Smooth muscle cell (in vitro differentiated cells): ENCODE results near the gene C17orf58. TPM values are rescaled to one million over a fixed set of nuclear protein-coding genes. Genes with fewer than 3 reads are reported as not detected.
A peak's percentile ranks its signal among the peaks of the same experiment; 100 is the strongest.

Experiments used
- DNase-seq: peaks from one replicate; lab custom pipeline; 2025; ENCODE audit not compliant: unreplicated experiment; lab: John Stamatoyannopoulos, UW
- H2AFZ ChIP-seq: fragments of 200-600 bp; sonication (generic); 2 replicates; pipeline ENCODE4 v1.6.0; 2016; ENCODE audit warnings: antibody characterized with exemption, low read depth, mild to moderate bottlenecking
- H3F3A ChIP-seq: fragments of 200-600 bp; sonication (generic); 2 replicates; pipeline ENCODE4 v1.6.0; 2017; ENCODE audit warnings: antibody characterized with exemption, low read depth
- H3K27ac ChIP-seq: fragments of 200-600 bp; sonication (generic); 2 replicates; pipeline ENCODE4 v1.5.1; 2016; ENCODE audit warnings: low read depth, mild to moderate bottlenecking
- H3K27me3 ChIP-seq: fragments of 200-600 bp; sonication (generic); 2 replicates; pipeline ENCODE4 v1.6.1; 2016; ENCODE audit warnings: low read depth, mild to moderate bottlenecking
- H3K36me3 ChIP-seq: fragments of 200-600 bp; sonication (generic); 2 replicates; pipeline ENCODE4 v1.5.1; 2016; ENCODE audit warnings: low read depth
- H3K4me1 ChIP-seq: fragments of 200-600 bp; sonication (generic); 2 replicates; pipeline ENCODE4 v1.5.1; 2016; ENCODE audit warnings: low read depth
- H3K4me2 ChIP-seq: fragments of 200-600 bp; sonication (generic); 2 replicates; pipeline ENCODE4 v1.6.0; 2016; ENCODE audit warnings: mild to moderate bottlenecking
- H3K4me3 ChIP-seq: fragments of 200-600 bp; sonication (generic); 2 replicates; pipeline ENCODE4 v1.5.1; 2016; ENCODE audit warnings: mild to moderate bottlenecking
- H3K79me2 ChIP-seq: fragments of 200-600 bp; sonication (generic); 2 replicates; pipeline ENCODE4 v1.6.0; 2016; ENCODE audit warnings: low read depth, mild to moderate bottlenecking
- H3K9ac ChIP-seq: fragments of 200-600 bp; sonication (generic); 2 replicates; pipeline ENCODE4 v1.6.0; 2016; ENCODE audit warnings: low read depth
- H3K9me3 ChIP-seq: fragments of 200-600 bp; sonication (generic); replicated peaks from 2 replicates; pipeline ENCODE4 v1.5.1; 2016; ENCODE audit warnings: low read depth
- H4K20me1 ChIP-seq: fragments of 200-600 bp; sonication (generic); 2 replicates; pipeline ENCODE4 v1.6.0; 2016; ENCODE audit warnings: low read depth
- CTCF ChIP-seq: fragments of 200-600 bp; sonication (generic); IDR thresholded peaks from 2 replicates; pipeline ENCODE4 v1.5.1; 2017; ENCODE audit warnings: borderline replicate concordance, mild to moderate bottlenecking, antibody characterized with exemption; ENCODE audit not compliant: insufficient read depth, poor library complexity, severe bottlenecking
- WGBS: methylation state at CpG from one replicate; pipeline ENCODE4 v1.1.7; 2016; ENCODE audit warnings: low lambda C conversion rate; 5-methylcytosine and 5-hydroxymethylcytosine counted together
- polyA plus RNA-seq: library from polyadenylated mRNA; unstranded; fragments of >200 nt; fragmentation: Nextera tagmentation; extraction: Ambion mirVana; gene quantifications from 2 replicates; pipeline ENCODE4 v1.2.1, GENCODE V29; 2016
- total RNA-seq: library from RNA; depleted of rRNA; stranded (reverse); fragments of >200 nt; gene quantifications from 2 replicates; pipeline ENCODE4 v1.2.3, GENCODE V29; 2014

The C17orf58 gene
- total and polyA plus RNA-seq, 2 experiments from 2014 or later = 4.9 to 10.5 TPM

- WGBS = 97% methylated on average over 2 of the region's 2 CpGs
- Histone ChIP-seq H3K4me2 (no peak overlapping the region), H3K27me3 (no peaks in the 10 kb centered on the region), H3K79me2 (no peaks in the 10 kb centered on the region), H3K36me3 (no peaks in the 10 kb centered on the region), H3K4me1 (peaks cover 7% of the 10 kb centered on the region), H3K9ac (no peak overlapping the region), H4K20me1 (no peaks in the 10 kb centered on the region), H3K4me3 (no peak overlapping the region), H3F3A (peaks cover 4% of the 10 kb centered on the region), H3K27ac (no peak overlapping the region), H2AFZ (no peak overlapping the region), H3K9me3 (no peaks in the 10 kb centered on the region)
- no peak for TF ChIP-seq CTCF
- DNase-seq = no peak
Measured at GRCh38 chr17:68016838-68017237, 20.6 kb upstream of the C17orf58 start.

DNA sequence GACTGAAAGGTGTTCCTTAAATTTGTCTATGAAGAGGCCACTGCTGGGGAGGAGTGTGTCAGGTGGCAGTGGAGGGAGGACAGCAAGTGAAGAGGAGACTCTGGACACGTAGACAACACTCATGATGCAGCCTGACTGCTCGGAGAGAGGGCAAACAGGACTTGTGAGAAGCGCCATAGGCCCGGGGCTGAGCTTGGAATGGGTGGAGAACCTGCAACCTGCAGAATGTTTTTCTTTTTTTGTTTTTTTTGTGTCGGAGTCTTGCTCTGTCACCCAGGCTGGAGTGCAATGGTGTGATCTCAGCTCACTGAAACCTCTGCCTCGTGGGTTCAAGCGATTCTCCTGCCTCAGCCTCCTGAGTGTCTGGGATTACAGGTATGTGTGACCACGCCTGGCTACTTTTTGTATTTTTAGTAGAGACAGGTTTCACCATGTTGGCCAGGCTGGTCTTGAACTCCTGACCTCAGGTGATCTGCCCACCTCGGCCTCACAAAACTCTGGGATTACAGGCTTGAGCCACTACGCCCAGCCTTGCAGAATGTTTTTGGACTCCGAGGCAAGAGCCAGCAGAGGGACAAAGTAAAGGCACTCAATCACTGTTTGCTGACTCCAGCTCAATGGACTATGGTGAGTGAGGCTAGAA, 18.9 kb upstream of the C17orf58 start:
- Histone ChIP-seq H2AFZ (no peak overlapping the region), H3K9me3 (no peaks in the 10 kb centered on the region), H4K20me1 (no peaks in the 10 kb centered on the region), H3K4me1 (peaks cover under 1% of the 10 kb centered on the region), H3K9ac (no peak overlapping the region), H3K4me2 (no peak overlapping the region), H3K4me3 (no peak overlapping the region), H3K27me3 (no peaks in the 10 kb centered on the region), H3K27ac (no peak overlapping the region), H3F3A (peaks cover 1% of the 10 kb centered on the region), H3K36me3 (no peaks in the 10 kb centered on the region), H3K79me2 (no peaks in the 10 kb centered on the region)
- no peak for TF ChIP-seq CTCF
- WGBS = 90% methylated on average over 11 of the region's 11 CpGs
- no peak for DNase-seq

GRCh38 chr17:68013385-68013784, 17.1 kb upstream of the C17orf58 start:
- Histone ChIP-seq H3F3A (no peaks in the 10 kb centered on the region), H3K27me3 (no peaks in the 10 kb centered on the region), H2AFZ (no peak overlapping the region), H3K4me3 (no peak overlapping the region), H3K4me2 (no peak overlapping the region), H3K9me3 (no peaks in the 10 kb centered on the region), H3K27ac (no peak overlapping the region), H3K79me2 (no peaks in the 10 kb centered on the region), H3K4me1 (no peaks in the 10 kb centered on the region), H3K36me3 (no peaks in the 10 kb centered on the region), H4K20me1 (no peaks in the 10 kb centered on the region), H3K9ac (no peak overlapping the region)
- DNase-seq = no peak
- TF ChIP-seq CTCF = no peak

GRCh38 chr17:68011199-68011665, 15.0 kb upstream of the C17orf58 start:
- no peak overlapping the region for H3K27ac ChIP-seq
- no peak for DNase-seq
- no peaks in the 10 kb centered on the region for H3K36me3 ChIP-seq
- H3K9me3 ChIP-seq = no peaks in the 10 kb centered on the region
- H3K4me3 ChIP-seq = no peak overlapping the region
- no peak overlapping the region for H2AFZ ChIP-seq
- H3K27me3 ChIP-seq = no peaks in the 10 kb centered on the region
- 36% methylated on average over 20 of the region's 20 CpGs for WGBS
- peak; percentile 66 for TF ChIP-seq CTCF
- no peaks in the 10 kb centered on the region for H3K4me1 ChIP-seq
- no peaks in the 10 kb centered on the region for H3K79me2 ChIP-seq
- no peaks in the 10 kb centered on the region for H4K20me1 ChIP-seq
- peak overlapping the region; percentile 28 for H3K4me2 ChIP-seq
- H3K9ac ChIP-seq = no peak overlapping the region
- no peaks in the 10 kb centered on the region for H3F3A ChIP-seq
